H9 (cell line): Measurements from ENCODE around the gene GCH1. TPM values are rescaled to one million over a fixed set of nuclear protein-coding genes. Genes with fewer than 3 reads are reported as not detected.
"Not testable (repeated sequence)": the region's sequence is repeated elsewhere in the genome, so short reads cannot be mapped to it uniquely, and the experiment has no call there.

Experiments
- DNase-seq: peaks from one replicate; pipeline ENCODE4 v3.0.0-alpha.2; 2017
- H2AFZ ChIP-seq: one replicate; pipeline ENCODE4 v1.6.1; 2013; ENCODE audit warnings: mild to moderate bottlenecking, low read length, control low read depth, moderate library complexity
- H2AK5ac ChIP-seq: 2 replicates; pipeline ENCODE4 v1.6.1; 2013; ENCODE audit warnings: low read length, control low read depth, mixed read lengths; ENCODE audit not compliant: insufficient read length
- H2BK120ac ChIP-seq: one replicate; pipeline ENCODE4 v1.6.1; 2013; ENCODE audit warnings: low read depth, mild to moderate bottlenecking, low read length, control low read depth, inconsistent platforms; ENCODE audit not compliant: poor library complexity, severe bottlenecking
- H2BK12ac ChIP-seq: 2 replicates; pipeline ENCODE4 v1.6.1; 2013; ENCODE audit warnings: low read length, control low read depth, mixed read lengths, low read depth; ENCODE audit not compliant: insufficient read length
- H2BK15ac ChIP-seq: 2 replicates; pipeline ENCODE4 v1.6.1; 2013; ENCODE audit warnings: low read depth, low read length, control low read depth
- H2BK20ac ChIP-seq: one replicate; pipeline ENCODE4 v1.6.1; 2013; ENCODE audit warnings: low read depth, mild to moderate bottlenecking, low read length, control low read depth, inconsistent platforms; ENCODE audit not compliant: poor library complexity, severe bottlenecking
- H2BK5ac ChIP-seq: 2 replicates; pipeline ENCODE4 v1.6.1; 2013; ENCODE audit warnings: low read length, control low read depth, mixed read lengths; ENCODE audit not compliant: insufficient read length
- H3K14ac ChIP-seq: 2 replicates; pipeline ENCODE4 v1.6.1; 2013; ENCODE audit warnings: low read length, control low read depth; ENCODE audit not compliant: insufficient read depth
- H3K18ac ChIP-seq: 2 replicates; pipeline ENCODE4 v1.6.1; 2013; ENCODE audit warnings: low read depth, mild to moderate bottlenecking, mixed read lengths, low read length, control low read depth; ENCODE audit not compliant: insufficient read length
- H3K23ac ChIP-seq: 2 replicates; pipeline ENCODE4 v1.6.1; 2013; ENCODE audit warnings: low read length, control low read depth, mixed read lengths, low read depth; ENCODE audit not compliant: insufficient read length
- H3K23me2 ChIP-seq: 2 replicates; pipeline ENCODE4 v1.6.1; 2013; ENCODE audit warnings: low read depth, mild to moderate bottlenecking, mixed read lengths, low read length, control low read depth; ENCODE audit not compliant: insufficient read length, poor library complexity, severe bottlenecking
- H3K27ac ChIP-seq: 2 replicates; pipeline ENCODE4 v1.5.1; 2013; ENCODE audit warnings: low read length, control low read depth, mixed read lengths, low read depth; ENCODE audit not compliant: insufficient read length
- H3K27me3 ChIP-seq: 2 replicates; pipeline ENCODE4 v1.6.1; 2013; ENCODE audit warnings: low read length, control low read depth, inconsistent platforms; ENCODE audit not compliant: insufficient read depth
- H3K4ac ChIP-seq: 2 replicates; pipeline ENCODE4 v1.6.1; 2013; ENCODE audit warnings: low read depth, mild to moderate bottlenecking, control low read depth, inconsistent platforms, low read length, moderate library complexity
- H3K4me1 ChIP-seq: 2 replicates; pipeline ENCODE4 v1.6.1; 2013; ENCODE audit warnings: low read length, control low read depth, inconsistent platforms; ENCODE audit not compliant: insufficient read depth
- H3K4me2 ChIP-seq: 2 replicates; pipeline ENCODE4 v1.6.1; 2013; ENCODE audit warnings: low read length, control low read depth, mixed read lengths; ENCODE audit not compliant: insufficient read length, insufficient read depth
- H3K56ac ChIP-seq: 2 replicates; pipeline ENCODE4 v1.6.1; 2013; ENCODE audit warnings: low read depth, mild to moderate bottlenecking, mixed read lengths, low read length, control low read depth; ENCODE audit not compliant: insufficient read length
- H3K79me1 ChIP-seq: 2 replicates; pipeline ENCODE4 v1.6.1; 2013; ENCODE audit warnings: low read depth, mild to moderate bottlenecking, moderate library complexity, low read length, control low read depth, inconsistent platforms; ENCODE audit not compliant: insufficient read depth, poor library complexity, severe bottlenecking
- H3K79me2 ChIP-seq: 2 replicates; pipeline ENCODE4 v1.6.1; 2013; ENCODE audit warnings: low read length, control low read depth, inconsistent platforms; ENCODE audit not compliant: insufficient read depth
- H3K9ac ChIP-seq: 2 replicates; pipeline ENCODE4 v1.6.1; 2013; ENCODE audit warnings: low read length, control low read depth, mixed read lengths; ENCODE audit not compliant: insufficient read length; ENCODE audit errors: extremely low read depth
- H3K9me3 ChIP-seq: one replicate; pipeline ENCODE4 v1.6.1; 2013; ENCODE audit warnings: low read depth, low read length, inconsistent platforms; ENCODE audit not compliant: control insufficient read depth
- H3T11ph ChIP-seq: one replicate; pipeline ENCODE4 v1.6.1; 2013; ENCODE audit warnings: mild to moderate bottlenecking, low read length, control low read depth, inconsistent platforms
- H4K20me1 ChIP-seq: one replicate; pipeline ENCODE4 v1.6.1; 2013; ENCODE audit not compliant: control insufficient read depth, insufficient read length, insufficient read depth
- H4K5ac ChIP-seq: 2 replicates; pipeline ENCODE4 v1.6.1; 2013; ENCODE audit warnings: low read depth, mild to moderate bottlenecking, mixed read lengths, low read length, control low read depth; ENCODE audit not compliant: insufficient read length
- H4K8ac ChIP-seq: replicated peaks from 2 replicates; pipeline ENCODE4 v1.6.1; 2013; ENCODE audit warnings: low read length, control low read depth, mixed read lengths, low read depth; ENCODE audit not compliant: insufficient read length
- H4K91ac ChIP-seq: 2 replicates; pipeline ENCODE4 v1.6.1; 2013; ENCODE audit warnings: low read depth, mild to moderate bottlenecking, moderate library complexity, mixed read lengths, low read length, control low read depth; ENCODE audit not compliant: insufficient read length
- H3K27ac Mint-ChIP-seq, 3 experiments: 2 replicates in 2 of 3; 3 replicates in 1 of 3; pipeline ENCODE4 v1.8.0; 2020 to 2021; ENCODE audit warnings: mixed read lengths in 3 of 3, mild to moderate bottlenecking in 1 of 3, moderate library complexity in 1 of 3
- H3K27me3 Mint-ChIP-seq: 2 replicates; pipeline ENCODE4 v1.8.0; 2021; ENCODE audit warnings: low read depth, mild to moderate bottlenecking, moderate library complexity, mixed read lengths
- H3K36me3 Mint-ChIP-seq, 3 experiments: 2 replicates in 2 of 3; 3 replicates in 1 of 3; pipeline ENCODE4 v1.8.0; 2020 to 2021; ENCODE audit warnings: low read depth in 3 of 3, mixed read lengths in 3 of 3; ENCODE audit not compliant: insufficient read depth in 1 of 3
- H3K4me1 Mint-ChIP-seq, 2 experiments: 2 replicates each; pipeline ENCODE4 v1.8.0; 2020; ENCODE audit warnings: mixed read lengths in 2 of 2
- H3K4me3 Mint-ChIP-seq, 2 experiments: 2 replicates in 1 of 2; 3 replicates in 1 of 2; pipeline ENCODE4 v1.8.0; 2020 to 2021; ENCODE audit warnings: mild to moderate bottlenecking in 2 of 2, mixed read lengths in 2 of 2, moderate library complexity in 1 of 2
- H3K9me3 Mint-ChIP-seq, 2 experiments: 2 replicates in 1 of 2; 3 replicates in 1 of 2; pipeline ENCODE4 v1.8.0; 2020; ENCODE audit warnings: mild to moderate bottlenecking in 2 of 2, mixed read lengths in 2 of 2, moderate library complexity in 1 of 2
- WGBS: extraction: QIAGEN DNeasy Blood & Tissue Kit; methylation state at CpG from one replicate; pipeline ENCODE4 v1.1.7; 2013; ENCODE audit warnings: missing lambda C conversion rate, low lambda C conversion rate, mixed read lengths; ENCODE audit not compliant: insufficient read length; ENCODE audit errors: extremely low coverage; 5-methylcytosine and 5-hydroxymethylcytosine counted together
- total RNA-seq: library from RNA; stranded (reverse); gene quantifications from 2 replicates; pipeline ENCODE4 v1.2.1, GENCODE V29; 2021

Gene GCH1
- total RNA-seq, 1 experiment from 2014 or later: 7.7 TPM

GRCh38 chr14:54870154-54871090, 32.2 kb downstream of the GCH1 start:
- not testable (repeated sequence) for H3K27ac ChIP-seq, H2AK5ac ChIP-seq, H4K91ac ChIP-seq, H2BK12ac ChIP-seq, H3K4ac ChIP-seq, H2BK20ac ChIP-seq, H3K23ac ChIP-seq, H3K27me3 ChIP-seq, H3K23me2 ChIP-seq, H3K79me1 ChIP-seq, H3T11ph ChIP-seq, H3K4me1 ChIP-seq, H4K8ac ChIP-seq, H2BK120ac ChIP-seq, H3K9me3 ChIP-seq, H3K79me2 ChIP-seq, H4K20me1 ChIP-seq, H2BK15ac ChIP-seq
- no CpG with 5 or more reads among the region's 27 CpGs for WGBS
- H3K14ac ChIP-seq: peak overlapping the region; percentile 83
- peak overlapping the region; percentile 88 for H3K18ac ChIP-seq
- Mint-ChIP-seq H3K27me3 (peaks cover 26% of the 10 kb centered on the region), H3K36me3 (peaks cover 4 to 16% (median 9%) of the 10 kb centered on the region in 3 experiments; a peak in 6 of 7 replicates), H3K4me3 (peak overlapping the region; percentile 90 to 91), H3K27ac (peak overlapping the region; percentile 89 to 99 (median 98); a peak in 6 of 7 replicates), H3K9me3 (peaks cover 22 to 29% of the 10 kb centered on the region in 2 experiments), H3K4me1 (peaks cover 7 to 15% of the 10 kb centered on the region in 2 experiments)
- H4K5ac ChIP-seq: peak overlapping the region; percentile 98
- peak overlapping the region; percentile 55 for H3K56ac ChIP-seq
- DNase-seq: peak; percentile 75
- H2AFZ ChIP-seq: peak overlapping the region; percentile 75
- peak overlapping the region; percentile 77 for H3K4me2 ChIP-seq
- peak overlapping the region; percentile 88 for H3K9ac ChIP-seq
- peak overlapping the region; percentile 69 for H2BK5ac ChIP-seq
